Retinal pigment epithelial cell (primary cell): ENCODE data around the gene ETFA.

ENCODE experiments used
- DNase-seq: peaks from one replicate; pipeline ENCODE4 v3.0.0-alpha.2; 2010; ENCODE audit warnings: low read depth
- H3K4me3 ChIP-seq: 2 replicates; pipeline ENCODE4 v1.5.1; 2011; ENCODE audit warnings: mild to moderate bottlenecking, low read length, control low read depth, moderate library complexity
- CTCF ChIP-seq: conservative IDR thresholded peaks from 2 replicates; pipeline ENCODE4 v1.5.1; 2011; ENCODE audit warnings: low read depth, low read length, control low read depth, inconsistent platforms

ETFA gene

GRCh38 chr15:76169911-76170800, 141.1 kb downstream of the ETFA start:
- no peak for TF ChIP-seq CTCF
- no peak overlapping the region for H3K4me3 ChIP-seq
- DNase-seq = no peak

GRCh38 chr15:76169018-76169417, 142.3 kb downstream of the ETFA start:
- no peak overlapping the region for H3K4me3 ChIP-seq
- no peak for TF ChIP-seq CTCF
- DNase-seq = no peak

GRCh38 chr15:76168237-76168984, 142.9 kb downstream of the ETFA start:
- H3K4me3 ChIP-seq = no peak overlapping the region
- no peak for TF ChIP-seq CTCF
- no peak for DNase-seq

GRCh38 chr15:76165951-76166350, 145.3 kb downstream of the ETFA start:
- no peak for DNase-seq
- H3K4me3 ChIP-seq = no peak overlapping the region
- TF ChIP-seq CTCF = no peak
